Smooth muscle cell (in vitro differentiated cells): ENCODE measurements around the gene RNU6-8. TPM values are rescaled to one million over a fixed set of nuclear protein-coding genes. Genes with fewer than 3 reads are reported as not detected.

Experiments
- DNase-seq: peaks from one replicate; lab custom pipeline; 2025; ENCODE audit not compliant: unreplicated experiment; lab: John Stamatoyannopoulos, UW
- H2AFZ ChIP-seq: fragments of 200-600 bp; sonication (generic); 2 replicates; pipeline ENCODE4 v1.6.0; 2016; ENCODE audit warnings: antibody characterized with exemption, low read depth, mild to moderate bottlenecking
- H3F3A ChIP-seq: fragments of 200-600 bp; sonication (generic); 2 replicates; pipeline ENCODE4 v1.6.0; 2017; ENCODE audit warnings: antibody characterized with exemption, low read depth
- H3K27ac ChIP-seq: fragments of 200-600 bp; sonication (generic); 2 replicates; pipeline ENCODE4 v1.5.1; 2016; ENCODE audit warnings: low read depth, mild to moderate bottlenecking
- H3K27me3 ChIP-seq: fragments of 200-600 bp; sonication (generic); 2 replicates; pipeline ENCODE4 v1.6.1; 2016; ENCODE audit warnings: low read depth, mild to moderate bottlenecking
- H3K36me3 ChIP-seq: fragments of 200-600 bp; sonication (generic); 2 replicates; pipeline ENCODE4 v1.5.1; 2016; ENCODE audit warnings: low read depth
- H3K4me1 ChIP-seq: fragments of 200-600 bp; sonication (generic); 2 replicates; pipeline ENCODE4 v1.5.1; 2016; ENCODE audit warnings: low read depth
- H3K4me2 ChIP-seq: fragments of 200-600 bp; sonication (generic); 2 replicates; pipeline ENCODE4 v1.6.0; 2016; ENCODE audit warnings: mild to moderate bottlenecking
- H3K4me3 ChIP-seq: fragments of 200-600 bp; sonication (generic); 2 replicates; pipeline ENCODE4 v1.5.1; 2016; ENCODE audit warnings: mild to moderate bottlenecking
- H3K79me2 ChIP-seq: fragments of 200-600 bp; sonication (generic); 2 replicates; pipeline ENCODE4 v1.6.0; 2016; ENCODE audit warnings: low read depth, mild to moderate bottlenecking
- H3K9ac ChIP-seq: fragments of 200-600 bp; sonication (generic); 2 replicates; pipeline ENCODE4 v1.6.0; 2016; ENCODE audit warnings: low read depth
- H3K9me3 ChIP-seq: fragments of 200-600 bp; sonication (generic); replicated peaks from 2 replicates; pipeline ENCODE4 v1.5.1; 2016; ENCODE audit warnings: low read depth
- H4K20me1 ChIP-seq: fragments of 200-600 bp; sonication (generic); 2 replicates; pipeline ENCODE4 v1.6.0; 2016; ENCODE audit warnings: low read depth
- WGBS: methylation state at CpG from one replicate; pipeline ENCODE4 v1.1.7; 2016; ENCODE audit warnings: low lambda C conversion rate; 5-methylcytosine and 5-hydroxymethylcytosine counted together
- polyA plus RNA-seq: library from polyadenylated mRNA; unstranded; fragments of >200 nt; fragmentation: Nextera tagmentation; extraction: Ambion mirVana; gene quantifications from 2 replicates; pipeline ENCODE4 v1.2.1, GENCODE V29; 2016
- total RNA-seq: library from RNA; depleted of rRNA; stranded (reverse); fragments of >200 nt; gene quantifications from 2 replicates; pipeline ENCODE4 v1.2.3, GENCODE V29; 2014
- TF ChIP-seq, protein P1 (sequence below): fragments of 200-600 bp; sonication (generic); IDR thresholded peaks from 2 replicates; pipeline ENCODE4 v1.5.1; 2017; ENCODE audit warnings: borderline replicate concordance, mild to moderate bottlenecking, antibody characterized with exemption; ENCODE audit not compliant: insufficient read depth, poor library complexity, severe bottlenecking

The RNU6-8 gene
- total and polyA plus RNA-seq, 2 experiments from 2014 or later = not detected

- no peak overlapping the region for H3K4me3 ChIP-seq
- H4K20me1 ChIP-seq = no peaks in the 10 kb centered on the region
- no peaks in the 10 kb centered on the region for H3K36me3 ChIP-seq
- no peak overlapping the region for H2AFZ ChIP-seq
- H3K4me2 ChIP-seq = no peak overlapping the region
- H3F3A ChIP-seq = no peaks in the 10 kb centered on the region
- TF ChIP-seq, protein P1, sequence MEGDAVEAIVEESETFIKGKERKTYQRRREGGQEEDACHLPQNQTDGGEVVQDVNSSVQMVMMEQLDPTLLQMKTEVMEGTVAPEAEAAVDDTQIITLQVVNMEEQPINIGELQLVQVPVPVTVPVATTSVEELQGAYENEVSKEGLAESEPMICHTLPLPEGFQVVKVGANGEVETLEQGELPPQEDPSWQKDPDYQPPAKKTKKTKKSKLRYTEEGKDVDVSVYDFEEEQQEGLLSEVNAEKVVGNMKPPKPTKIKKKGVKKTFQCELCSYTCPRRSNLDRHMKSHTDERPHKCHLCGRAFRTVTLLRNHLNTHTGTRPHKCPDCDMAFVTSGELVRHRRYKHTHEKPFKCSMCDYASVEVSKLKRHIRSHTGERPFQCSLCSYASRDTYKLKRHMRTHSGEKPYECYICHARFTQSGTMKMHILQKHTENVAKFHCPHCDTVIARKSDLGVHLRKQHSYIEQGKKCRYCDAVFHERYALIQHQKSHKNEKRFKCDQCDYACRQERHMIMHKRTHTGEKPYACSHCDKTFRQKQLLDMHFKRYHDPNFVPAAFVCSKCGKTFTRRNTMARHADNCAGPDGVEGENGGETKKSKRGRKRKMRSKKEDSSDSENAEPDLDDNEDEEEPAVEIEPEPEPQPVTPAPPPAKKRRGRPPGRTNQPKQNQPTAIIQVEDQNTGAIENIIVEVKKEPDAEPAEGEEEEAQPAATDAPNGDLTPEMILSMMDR = no peak
- H3K9me3 ChIP-seq = no peaks in the 10 kb centered on the region
- no peak overlapping the region for H3K9ac ChIP-seq
- H3K79me2 ChIP-seq = no peaks in the 10 kb centered on the region
- H3K4me1 ChIP-seq = no peaks in the 10 kb centered on the region
- H3K27ac ChIP-seq = no peak overlapping the region
- no peak for DNase-seq
- WGBS = 59% methylated on average over 3 of the region's 3 CpGs
- no peaks in the 10 kb centered on the region for H3K27me3 ChIP-seq
Observed at GRCh38 chr14:32190673-32191072, 12.4 kb downstream of the RNU6-8 start.

GRCh38 chr14:32189811-32190210 lies 13.3 kb downstream of the RNU6-8 start:
- H3K4me2 ChIP-seq = no peak overlapping the region
- no peak overlapping the region for H3K9ac ChIP-seq
- H3K27me3 ChIP-seq = no peaks in the 10 kb centered on the region
- no peak overlapping the region for H3K27ac ChIP-seq
- no peaks in the 10 kb centered on the region for H3F3A ChIP-seq
- H3K4me1 ChIP-seq = no peaks in the 10 kb centered on the region
- H2AFZ ChIP-seq = no peak overlapping the region
- H3K79me2 ChIP-seq = no peaks in the 10 kb centered on the region
- H3K9me3 ChIP-seq = no peaks in the 10 kb centered on the region
- 95% methylated on average over 1 of the region's 1 CpG for WGBS
- DNase-seq = no peak
- H3K36me3 ChIP-seq = no peaks in the 10 kb centered on the region
- H4K20me1 ChIP-seq = no peaks in the 10 kb centered on the region
- no peak overlapping the region for H3K4me3 ChIP-seq
- TF ChIP-seq, protein P1 = no peak

DNA sequence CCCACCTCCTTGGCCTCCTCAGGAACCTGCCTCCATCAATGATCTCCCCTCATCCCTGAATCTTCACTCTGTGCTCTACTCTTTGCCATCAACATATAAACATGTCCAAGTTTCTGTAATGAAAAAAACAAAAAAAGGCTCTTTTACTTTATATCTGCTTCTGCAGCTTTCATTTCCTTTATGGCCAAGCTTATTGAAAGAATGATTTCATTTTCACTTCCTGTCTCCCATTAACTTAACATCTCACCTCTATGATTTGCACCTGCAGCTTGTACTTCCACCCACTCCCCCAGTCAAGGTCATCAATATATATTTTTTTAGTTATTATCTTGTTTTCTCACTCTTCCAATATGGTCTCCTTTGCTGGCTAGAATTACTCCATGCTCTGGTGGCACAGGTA lies 16.8 kb downstream of the RNU6-8 start:
- no peak overlapping the region for H3K27ac ChIP-seq
- TF ChIP-seq, protein P1 = no peak
- H3K4me3 ChIP-seq = no peak overlapping the region
- H3K9me3 ChIP-seq = no peaks in the 10 kb centered on the region
- no peaks in the 10 kb centered on the region for H3K79me2 ChIP-seq
- no peak overlapping the region for H2AFZ ChIP-seq
- H4K20me1 ChIP-seq = no peaks in the 10 kb centered on the region
- no peaks in the 10 kb centered on the region for H3F3A ChIP-seq
- H3K4me1 ChIP-seq = no peaks in the 10 kb centered on the region
- no peak overlapping the region for H3K4me2 ChIP-seq
- no peak for DNase-seq
- no peaks in the 10 kb centered on the region for H3K36me3 ChIP-seq
- H3K27me3 ChIP-seq = no peaks in the 10 kb centered on the region
- no peak overlapping the region for H3K9ac ChIP-seq

DNA sequence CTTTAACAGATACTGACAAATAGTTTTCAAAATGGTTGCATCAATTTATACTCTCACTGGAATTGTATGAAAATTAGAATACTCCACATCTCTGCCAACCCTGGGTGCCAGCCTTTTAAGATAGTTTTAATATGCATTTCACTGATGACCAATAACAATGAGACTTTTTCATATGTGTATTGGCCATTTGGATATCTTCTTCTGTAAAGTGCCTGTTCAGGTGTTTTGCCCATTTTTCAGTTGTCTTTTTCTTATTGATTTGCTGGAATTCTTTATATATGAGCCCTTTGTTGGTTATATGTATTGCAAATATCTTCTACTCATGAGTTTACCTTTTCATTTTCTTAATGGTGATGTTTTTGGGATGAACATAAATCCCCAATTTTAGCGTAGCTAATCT lies 18.0 kb downstream of the RNU6-8 start:
- 94% methylated on average over 1 of the region's 1 CpG for WGBS

More for the DNA sequence above, 18.0 kb downstream of the RNU6-8 start:
- H3K4me2 ChIP-seq = no peak overlapping the region
- no peak overlapping the region for H2AFZ ChIP-seq
- H3K27me3 ChIP-seq = no peaks in the 10 kb centered on the region
- no peaks in the 10 kb centered on the region for H3K4me1 ChIP-seq
- no peaks in the 10 kb centered on the region for H3F3A ChIP-seq
- DNase-seq = no peak
- TF ChIP-seq, protein P1 = no peak
- H3K27ac ChIP-seq = no peak overlapping the region
- H3K9ac ChIP-seq = no peak overlapping the region
- no peaks in the 10 kb centered on the region for H4K20me1 ChIP-seq
- H3K36me3 ChIP-seq = no peaks in the 10 kb centered on the region
- no peaks in the 10 kb centered on the region for H3K79me2 ChIP-seq
- no peaks in the 10 kb centered on the region for H3K9me3 ChIP-seq
- H3K4me3 ChIP-seq = no peak overlapping the region
